HG03457 (cell line): ENCODE data around the gene ZNF500.
A peak's percentile ranks its signal among the peaks of the same experiment; 100 is the strongest.
"Not testable (repeated sequence)": the region's sequence is repeated elsewhere in the genome, so short reads cannot be mapped to it uniquely, and the experiment has no call there.

Experiments
- ATAC-seq: cut with Tn5 transposase; IDR thresholded peaks from one replicate; pipeline ENCODE4 v1.9.1; 2021; ENCODE audit warnings: moderate number of reproducible peaks; ENCODE audit not compliant: unreplicated experiment

Gene ZNF500

DNA sequence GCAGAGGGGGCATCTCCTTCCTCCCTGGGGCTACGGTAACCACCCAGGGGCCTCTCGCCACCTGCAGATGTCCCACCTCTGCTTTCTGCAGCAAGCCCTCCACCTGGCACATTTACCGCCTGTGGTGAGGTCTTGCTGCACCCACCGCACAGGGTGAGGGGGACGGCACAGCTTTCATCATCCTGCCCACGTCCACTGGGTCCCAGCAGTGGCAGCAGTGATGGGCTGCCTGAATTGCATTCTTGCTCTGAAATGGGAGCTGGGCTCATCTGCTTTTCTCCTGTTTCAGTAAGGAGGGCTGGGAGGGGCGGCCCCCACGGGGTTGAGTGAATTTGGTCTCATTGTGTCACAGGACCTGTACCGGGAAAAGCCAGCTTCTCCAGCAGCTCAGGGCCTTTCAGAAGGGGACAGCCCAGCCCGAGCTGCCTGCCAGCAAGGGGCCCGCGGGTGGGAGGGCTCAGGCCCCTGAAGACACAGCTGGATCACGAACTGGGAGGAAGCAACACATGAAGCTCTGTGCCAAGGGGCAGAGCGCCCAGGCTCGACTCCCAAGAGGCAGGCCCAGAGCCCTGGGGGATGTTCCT, 19.9 kb downstream of the ZNF500 start:
- ATAC-seq: no peak

DNA sequence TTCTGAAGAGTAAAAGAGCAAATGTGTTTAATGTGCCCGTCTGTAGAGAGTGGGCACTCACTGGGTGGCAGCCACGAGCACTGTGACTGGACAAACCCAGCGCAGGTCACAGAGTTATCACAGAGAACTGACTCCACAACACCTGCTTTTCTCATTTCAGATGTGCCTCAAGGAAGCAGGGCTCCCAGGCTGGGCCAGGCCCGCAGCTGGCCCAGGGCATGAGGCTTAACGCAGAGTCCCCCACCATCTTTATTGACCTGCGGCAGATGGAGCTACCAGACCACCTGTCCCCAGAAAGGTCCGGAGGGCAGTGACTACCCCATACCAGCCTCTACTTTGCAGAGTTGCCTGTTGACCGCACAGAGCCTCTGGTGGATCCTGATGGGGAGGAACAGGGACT, 20.7 kb downstream of the ZNF500 start:
- ATAC-seq: no peak

DNA sequence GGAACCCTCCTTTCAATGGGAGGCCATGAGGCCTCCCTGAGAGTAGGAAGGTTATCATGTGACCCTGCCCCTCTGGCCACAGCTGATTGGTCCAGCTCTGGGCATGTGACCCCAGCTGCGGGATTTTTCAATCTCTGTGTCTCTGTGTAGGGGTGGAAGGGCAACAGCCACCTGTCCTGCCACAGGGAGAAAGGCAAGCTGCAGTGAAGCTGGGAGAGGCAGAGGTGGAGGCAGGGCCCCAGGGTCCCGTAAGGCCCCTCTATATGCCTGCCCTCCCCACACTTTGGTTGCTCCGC, 21.7 kb downstream of the ZNF500 start:
- ATAC-seq: no peak

DNA sequence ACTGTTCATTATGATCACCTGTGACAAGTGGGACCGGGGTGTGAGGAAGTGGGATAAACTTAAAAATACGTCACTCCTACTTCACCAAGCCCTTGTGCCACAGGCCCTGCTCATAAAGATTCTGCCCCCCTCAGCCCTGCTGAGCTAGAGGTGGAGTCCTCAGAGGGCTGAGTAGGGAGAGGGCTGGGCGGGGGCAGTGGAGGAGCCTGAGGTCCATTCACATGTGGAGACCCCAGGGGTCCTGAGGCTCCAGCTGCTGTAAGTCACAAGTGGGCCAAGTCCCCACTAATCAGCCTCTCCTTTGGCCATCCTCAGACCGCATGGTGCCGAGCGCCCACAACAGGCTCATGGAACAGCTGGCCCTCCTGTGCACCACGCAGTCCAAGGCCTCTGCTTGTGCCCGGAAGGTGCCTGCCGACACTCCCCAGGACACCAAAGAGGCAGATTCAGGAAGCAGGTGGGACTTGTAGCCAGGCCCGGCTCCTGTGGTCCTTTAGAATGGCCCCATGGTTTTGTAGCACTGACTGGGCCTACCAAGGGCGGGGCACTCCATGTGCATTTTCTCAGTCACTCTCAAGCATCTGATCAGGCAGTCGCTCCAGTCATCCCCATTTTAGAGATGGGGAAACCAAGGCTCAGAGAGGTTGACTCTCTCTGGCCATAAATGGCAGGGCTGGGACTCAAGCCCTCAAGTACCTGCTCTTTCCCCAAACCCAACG, 22.2 kb downstream of the ZNF500 start:
- no peak for ATAC-seq

DNA sequence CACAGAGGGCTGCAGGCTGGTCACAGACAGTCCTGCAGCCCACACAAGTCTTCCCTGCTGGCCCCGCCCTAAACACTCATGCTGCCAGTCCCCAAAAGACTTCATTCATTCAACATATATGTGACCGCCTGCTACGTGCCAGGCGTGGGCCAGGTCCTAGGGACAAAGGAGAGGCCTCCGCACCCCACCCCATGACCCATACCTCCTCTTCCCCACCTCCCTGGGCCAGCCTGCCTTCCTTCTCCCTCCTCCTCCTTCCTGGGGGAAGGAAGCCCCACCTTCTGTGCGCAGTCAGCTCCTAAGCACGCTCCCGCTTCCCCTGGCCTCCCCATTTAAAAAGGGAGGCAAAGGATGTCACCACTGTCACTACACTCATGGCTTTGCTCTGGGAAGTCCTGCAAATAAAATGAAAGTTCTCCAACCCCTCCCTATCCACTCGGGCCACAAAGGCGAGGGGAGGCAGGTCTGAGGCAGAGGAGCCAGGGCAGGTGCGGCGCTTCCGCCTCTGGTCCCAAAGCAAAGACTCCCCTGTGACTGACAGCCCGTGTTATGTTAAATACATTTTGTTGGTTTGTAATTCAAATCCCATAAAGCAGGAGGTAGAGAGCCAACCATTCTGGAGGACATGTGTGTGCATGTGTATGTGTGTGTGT, 23.6 kb downstream of the ZNF500 start:
- no peak for ATAC-seq

DNA sequence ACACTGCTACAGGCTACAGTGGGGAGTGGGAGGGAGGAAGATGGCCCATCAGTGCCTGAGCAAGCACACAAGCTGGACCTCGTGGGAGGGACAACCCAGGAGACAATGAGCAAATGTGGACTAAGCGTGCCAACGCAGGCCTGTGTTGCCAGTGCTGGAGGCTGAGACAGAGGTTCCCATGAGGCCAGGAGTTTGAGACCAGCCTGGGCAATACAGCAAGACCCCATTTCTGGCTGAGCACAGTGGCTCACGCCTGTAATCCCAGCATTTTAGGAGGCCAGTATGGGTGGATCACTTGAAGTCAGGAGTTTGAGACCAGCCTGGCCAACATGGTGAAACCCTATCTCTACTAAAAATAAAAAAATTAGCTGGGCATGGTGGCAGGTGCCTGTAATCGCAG, 28.6 kb downstream of the ZNF500 start:
- not testable (repeated sequence) for ATAC-seq

DNA sequence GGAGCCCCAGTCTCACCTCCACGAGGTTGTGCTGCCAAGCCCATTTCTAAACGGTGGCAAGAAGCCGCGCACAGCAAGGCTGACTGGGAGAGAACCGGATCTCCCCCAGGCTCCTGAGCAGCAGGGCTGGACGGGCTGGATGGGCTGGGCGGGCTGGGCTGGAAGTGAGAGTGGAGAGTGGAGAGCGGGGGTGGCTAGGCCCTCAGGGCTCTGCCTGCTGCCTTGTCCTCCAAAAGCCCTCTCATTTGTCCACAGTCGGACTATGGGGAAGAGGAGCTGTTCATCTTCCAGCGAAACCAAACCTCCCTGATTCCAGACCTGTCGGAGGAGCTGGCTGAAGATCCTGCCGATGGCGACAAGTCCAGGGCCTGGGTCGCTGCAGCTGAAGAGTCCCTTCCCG, 29.4 kb downstream of the ZNF500 start:
- no peak for ATAC-seq

DNA sequence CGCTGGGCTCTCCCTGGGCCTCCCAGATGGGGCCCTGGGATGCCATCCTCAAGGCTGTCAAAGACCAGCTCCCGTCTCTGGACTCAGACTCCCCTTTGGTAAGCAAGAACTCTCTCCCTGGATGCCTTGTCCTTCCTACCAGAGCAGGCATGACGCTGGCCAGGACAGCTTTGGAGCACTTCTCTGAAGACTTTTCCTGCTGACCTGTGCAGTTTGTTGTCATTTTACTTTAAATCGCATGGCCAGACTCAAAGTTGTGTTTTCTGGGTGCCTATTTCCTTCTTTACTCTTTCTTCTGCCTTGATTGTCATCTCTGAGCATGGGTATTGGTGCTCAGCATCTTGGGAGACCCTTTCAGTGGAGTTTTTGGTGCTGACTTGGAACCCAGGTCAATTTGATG, 30.4 kb downstream of the ZNF500 start:
- ATAC-seq: no peak

DNA sequence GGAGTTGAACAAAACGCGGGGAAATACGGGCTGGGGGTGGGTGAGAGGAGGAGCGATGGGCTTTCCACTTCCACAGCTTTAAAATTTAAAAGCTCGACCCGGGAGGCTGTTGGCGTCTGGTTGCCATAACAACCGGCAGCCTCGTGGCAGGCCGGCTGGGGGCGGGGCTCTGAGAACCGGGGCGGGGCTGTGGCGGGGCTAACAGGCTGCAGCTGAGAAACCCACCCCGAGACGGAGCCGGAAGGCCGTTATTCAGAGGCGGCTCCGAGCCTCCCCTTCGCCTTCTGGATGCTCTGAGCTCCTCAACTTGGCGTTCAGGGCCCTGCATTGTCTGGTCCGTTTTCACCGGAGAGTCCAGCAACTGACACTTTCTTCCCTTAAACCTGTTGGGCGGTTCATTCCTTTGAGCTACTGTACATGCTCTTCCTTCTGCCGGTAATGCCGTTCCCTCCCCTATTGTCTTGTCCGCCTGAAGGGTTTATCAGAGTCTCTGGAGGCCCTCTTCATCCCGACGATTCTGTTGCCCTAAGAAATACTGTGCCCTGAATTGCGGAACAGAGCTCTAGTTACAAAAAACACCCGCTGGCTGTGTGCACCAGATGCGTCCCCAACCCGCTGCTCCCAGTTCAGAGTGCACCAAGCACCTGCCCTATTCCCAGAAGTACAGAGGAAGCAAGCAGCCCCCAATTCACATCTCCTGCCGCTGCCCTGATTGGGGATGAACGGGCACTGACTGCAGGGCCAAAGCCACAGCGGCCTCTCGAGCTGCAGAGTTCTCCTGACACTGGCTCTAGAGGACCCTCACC, 32.0 kb downstream of the ZNF500 start:
- peak; percentile 43 for ATAC-seq

DNA sequence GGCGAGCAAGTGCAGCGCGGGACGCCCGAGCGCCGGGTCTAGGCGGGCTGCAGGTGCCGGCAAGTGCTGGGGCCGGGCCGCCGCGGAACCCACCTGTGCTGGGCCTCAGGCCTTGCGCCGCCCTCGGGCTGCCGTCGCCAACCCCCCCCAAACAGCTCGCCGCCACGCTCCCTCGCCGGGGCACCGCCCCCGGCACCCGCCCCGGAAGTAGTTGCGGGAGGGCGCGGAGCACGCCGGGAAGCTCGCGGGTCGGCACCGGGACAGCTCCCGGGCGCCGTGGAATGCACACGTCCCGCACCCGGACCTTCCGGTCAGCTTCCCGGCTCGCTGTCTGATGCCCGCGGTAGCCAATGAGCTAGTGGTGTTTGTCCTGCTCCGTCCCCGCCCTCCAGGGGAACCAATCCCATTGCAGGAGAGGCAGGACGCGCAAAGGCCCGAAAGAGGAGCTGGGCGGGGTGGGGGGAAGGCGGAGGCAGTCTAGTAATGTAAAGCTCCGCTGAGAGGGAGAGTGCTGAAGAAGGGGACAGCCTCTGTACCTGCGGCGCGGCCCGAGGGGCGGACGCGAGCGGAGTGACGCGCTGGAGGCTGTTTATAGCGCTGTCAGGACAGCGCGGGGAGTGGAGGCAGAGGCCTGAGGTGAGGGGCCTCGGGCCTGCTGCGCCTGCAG, 32.8 kb downstream of the ZNF500 start, which contains the start of the genes ANKS3 and DNAAF8:
TSS of gene ANKS3 (minus strand) at position 209 of the 667 bp plus-strand sequence. CDS start 4,122 bp downstream, outside the sequence.
TSS of gene DNAAF8 (plus strand) at position 475 of the 667 bp plus-strand sequence. CDS start 1,978 bp downstream, outside the sequence.
- ATAC-seq: peak; percentile 56

DNA sequence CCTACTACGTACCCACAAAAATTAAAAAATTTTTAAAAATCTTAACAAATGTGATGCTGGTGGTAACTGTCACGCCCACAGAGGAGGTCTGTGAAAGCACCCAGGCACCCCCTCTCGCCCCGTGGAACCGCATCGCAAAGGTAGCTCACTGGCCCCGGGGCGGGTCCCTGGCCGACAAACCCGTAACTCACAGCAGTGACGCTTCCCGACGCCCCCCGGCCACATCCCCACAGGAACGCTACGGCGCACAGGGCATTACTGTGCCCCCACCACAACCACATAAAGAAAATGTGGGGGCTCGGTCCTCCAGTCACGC, 33.3 kb downstream of the ZNF500 start:
- no peak for ATAC-seq

DNA sequence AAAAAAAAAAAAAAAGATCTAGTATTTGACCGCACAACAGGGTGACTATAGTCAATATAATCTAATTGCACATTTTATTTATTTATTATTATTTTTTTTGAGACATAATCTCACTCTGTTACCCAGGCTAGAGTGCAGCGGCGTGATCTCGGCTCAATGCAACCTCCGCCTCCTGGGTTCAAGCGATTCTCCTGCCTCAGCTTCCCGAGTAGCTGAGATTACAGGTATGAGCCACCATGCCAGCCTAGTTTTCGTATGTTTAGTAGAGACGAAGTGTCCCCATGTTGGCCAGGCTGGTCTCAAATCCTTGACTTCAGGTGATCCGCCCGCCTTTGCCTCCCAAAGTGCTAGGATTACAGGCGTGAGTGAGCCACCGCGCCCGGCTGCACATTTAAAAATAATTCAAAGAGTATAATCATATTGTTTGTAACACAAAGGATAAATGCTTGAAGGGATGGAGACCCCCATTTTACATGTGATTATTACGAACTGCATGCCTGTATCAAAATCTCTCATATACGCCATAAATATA, 33.7 kb downstream of the ZNF500 start:
- ATAC-seq: no peak

DNA sequence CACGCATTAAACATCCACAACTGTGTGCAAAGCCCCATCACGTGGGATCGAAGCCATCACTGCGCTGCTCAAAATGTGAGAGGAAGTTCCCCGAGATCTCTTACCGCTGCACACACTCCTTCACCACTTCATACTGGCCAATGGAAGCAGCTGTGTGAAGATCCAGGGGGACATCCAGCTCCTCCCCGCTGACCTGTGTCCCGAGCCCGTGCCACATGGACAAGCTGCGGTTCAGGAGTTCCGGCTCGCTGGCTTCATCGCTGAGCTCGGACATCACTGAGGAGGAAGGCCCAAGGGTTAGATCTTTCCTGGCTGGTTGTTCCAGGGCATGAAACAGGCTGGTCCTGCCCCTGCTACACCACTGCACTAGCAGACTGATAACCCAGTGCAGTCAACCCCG, 37.1 kb downstream of the ZNF500 start:
- no peak for ATAC-seq

DNA sequence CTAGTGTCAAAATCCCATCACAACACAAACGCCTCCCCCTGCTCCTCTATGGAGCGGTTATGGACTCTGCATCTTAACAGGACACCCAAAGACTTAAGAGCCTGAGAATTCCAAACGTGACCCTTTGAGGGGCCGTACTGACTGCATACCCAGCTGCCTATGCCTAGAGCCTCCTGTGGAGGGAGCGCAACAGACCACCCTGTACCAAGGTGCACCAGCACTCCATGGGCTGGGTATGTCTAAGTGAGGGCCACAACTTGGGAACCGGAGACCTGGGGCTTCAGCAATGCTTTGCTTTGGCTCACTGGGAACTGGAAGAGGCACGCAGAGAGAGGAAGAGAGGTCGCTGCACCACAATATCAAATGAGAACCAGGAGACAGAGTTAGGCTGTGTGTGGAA, 38.3 kb downstream of the ZNF500 start:
- ATAC-seq: no peak

DNA sequence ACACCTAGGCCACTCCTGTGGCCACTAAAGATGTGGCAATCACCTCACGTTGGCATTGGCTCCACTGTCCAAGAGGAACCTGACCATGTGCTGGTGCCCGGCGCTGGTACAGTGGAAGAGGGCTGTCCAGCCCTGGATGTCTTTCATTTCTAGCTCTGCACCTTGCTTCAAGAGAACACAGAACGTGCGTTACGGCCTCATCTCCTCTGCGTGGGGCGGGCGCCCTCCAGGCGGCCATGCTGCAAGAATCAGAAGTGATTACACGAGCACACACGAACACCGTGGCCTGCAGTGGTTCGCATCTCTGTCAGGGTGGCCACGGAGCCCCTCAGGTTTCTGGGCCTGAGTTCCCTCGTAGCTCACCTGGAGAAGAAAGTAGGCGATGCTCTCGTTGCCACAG, 40.3 kb downstream of the ZNF500 start:
- no peak for ATAC-seq

DNA sequence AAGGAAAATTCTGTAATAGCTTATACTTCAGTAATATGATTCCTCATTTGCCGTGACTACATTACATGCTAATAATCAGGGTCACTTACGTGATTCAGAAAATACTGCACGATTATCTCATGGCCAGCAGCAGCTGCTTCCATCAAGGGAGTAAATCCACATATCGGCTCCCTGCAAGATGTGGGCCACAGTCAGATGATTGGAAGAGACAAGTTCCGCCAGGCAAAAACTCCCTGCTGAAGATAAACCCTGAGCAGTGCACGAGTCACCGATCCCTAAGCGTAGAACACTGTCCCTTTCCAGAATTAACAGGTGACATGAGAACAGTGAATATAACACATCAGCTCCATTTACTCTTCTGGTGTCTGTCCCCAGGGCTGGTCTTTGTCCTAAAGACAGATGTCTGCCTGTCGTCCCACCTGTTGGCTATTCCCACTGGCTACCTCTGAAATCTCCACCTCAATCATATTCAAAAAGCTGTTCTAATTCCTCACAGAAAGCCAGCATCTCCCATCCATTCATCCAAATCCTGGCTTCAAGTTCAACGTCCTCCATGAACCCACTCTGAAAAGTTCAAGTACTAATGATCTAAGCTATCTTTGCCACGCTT, 42.2 kb downstream of the ZNF500 start:
- no peak for ATAC-seq

DNA sequence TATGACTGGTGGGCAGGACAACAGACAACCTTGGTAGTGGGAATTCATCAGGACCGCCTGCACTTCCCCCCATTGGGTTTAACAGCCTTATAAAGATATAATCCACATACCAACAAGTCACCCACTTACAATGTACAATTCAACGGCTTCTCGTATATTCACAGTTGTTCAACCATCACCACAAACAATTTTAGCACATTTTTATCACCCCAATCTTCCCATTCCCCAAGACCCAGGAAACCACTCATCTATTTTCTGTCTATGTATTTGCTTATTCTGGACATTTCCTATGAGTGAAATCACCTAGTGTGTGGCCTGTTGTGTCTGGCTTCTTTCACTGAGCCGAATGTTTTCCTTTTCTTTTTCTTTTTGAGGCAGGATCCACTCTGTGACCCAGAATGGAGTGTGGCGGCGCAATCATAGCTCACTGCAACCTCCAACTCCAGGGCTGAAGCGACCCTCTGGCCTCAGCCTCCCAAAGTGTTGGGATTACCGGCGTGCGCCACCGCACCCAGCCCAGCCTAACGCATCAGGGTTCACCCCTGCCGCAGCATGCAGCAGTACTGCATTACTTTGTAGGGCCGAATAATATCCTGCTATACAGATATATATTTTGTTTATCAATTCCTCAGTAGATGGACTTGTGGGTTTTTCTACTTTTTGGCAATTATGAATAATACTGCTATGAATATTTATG, 43.7 kb downstream of the ZNF500 start:
- no peak for ATAC-seq

DNA sequence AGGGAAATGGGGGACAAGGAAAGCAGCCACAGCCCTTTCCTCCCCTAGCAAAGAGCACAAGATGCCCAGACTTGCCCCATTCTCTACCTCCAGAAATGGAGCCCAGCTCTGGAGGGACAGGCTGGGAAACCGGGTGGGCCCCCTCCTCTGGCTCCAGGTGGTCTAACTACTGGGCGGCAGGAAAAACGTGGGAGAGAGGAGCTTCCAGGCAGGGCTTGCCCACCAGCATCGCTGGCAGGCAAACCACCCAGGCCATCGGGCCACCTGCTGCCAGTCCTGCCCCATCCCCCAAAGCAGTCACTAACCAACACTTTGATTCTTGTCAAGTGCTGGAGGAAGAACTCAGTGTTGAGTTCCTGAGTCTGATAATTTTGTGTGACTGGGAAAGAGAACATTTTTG, 48.5 kb downstream of the ZNF500 start:
- no peak for ATAC-seq

DNA sequence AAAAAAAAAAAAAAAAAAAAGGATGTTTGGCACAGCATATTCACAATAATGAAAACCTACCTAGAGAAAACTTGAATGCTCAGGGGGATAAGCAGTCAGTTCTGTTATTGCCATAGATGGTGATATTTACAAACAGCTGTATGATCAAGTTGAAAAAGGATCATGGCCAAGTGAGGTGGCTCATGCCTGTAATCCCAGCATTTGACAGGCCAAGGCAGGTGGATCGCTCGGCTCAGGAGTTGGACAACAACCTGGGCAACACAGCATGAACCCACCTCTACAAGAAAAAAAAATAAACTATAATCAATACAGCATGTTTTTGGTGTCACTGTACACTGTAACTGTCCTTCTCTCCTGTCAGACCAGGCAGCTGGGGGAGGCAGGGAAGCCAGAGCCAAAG, 52.0 kb downstream of the ZNF500 start:
- ATAC-seq: no peak
